GM12878 (cell line): Measurements from ENCODE around the gene DUS3L. TPM values are rescaled to one million over a fixed set of nuclear protein-coding genes. Genes with fewer than 3 reads are reported as not detected.

Experiments used
- CREM ChIP-seq: IDR thresholded peaks from 2 replicates; pipeline ENCODE4 v1.6.1; 2014; ENCODE audit warnings: antibody characterized with exemption, low read depth
- CUX1 ChIP-seq: IDR thresholded peaks from 2 replicates; pipeline ENCODE4 v1.6.1; 2012; ENCODE audit warnings: improper control_type of control experiment, low read depth, low read length; ENCODE audit not compliant: insufficient replicate concordance
- IKZF1 ChIP-seq: fragments of 450-650 bp; conservative IDR thresholded peaks from 2 replicates; pipeline ENCODE4 v1.6.1; 2017; ENCODE audit warnings: antibody characterized with exemption, mild to moderate bottlenecking
- MAX ChIP-seq: IDR thresholded peaks from 2 replicates; pipeline ENCODE4 v1.6.1; 2012; ENCODE audit warnings: low read depth, low read length, improper control_type of control experiment
- MEF2B ChIP-seq: fragments of 450-650 bp; IDR thresholded peaks from 2 replicates; pipeline ENCODE4 v1.6.1; 2018; ENCODE audit warnings: mild to moderate bottlenecking, moderate library complexity; ENCODE audit not compliant: partially characterized antibody, poor library complexity, severe bottlenecking
- NKRF ChIP-seq: fragments of 450-650 bp; conservative IDR thresholded peaks from 2 replicates; pipeline ENCODE4 v1.6.1; 2017; ENCODE audit warnings: mild to moderate bottlenecking, moderate library complexity
- NR2C1 ChIP-seq: fragments of 450-650 bp; IDR thresholded peaks from 2 replicates; pipeline ENCODE4 v1.6.1; 2017; ENCODE audit warnings: antibody characterized with exemption, mild to moderate bottlenecking, moderate library complexity
- NR2F1 ChIP-seq: fragments of 450-650 bp; conservative IDR thresholded peaks from 2 replicates; pipeline ENCODE4 v1.6.1; 2017; ENCODE audit warnings: mild to moderate bottlenecking
- RB1 ChIP-seq: fragments of 450-650 bp; formaldehyde crosslinking; IDR thresholded peaks from 2 replicates; pipeline ENCODE4 v1.6.1; 2017; ENCODE audit warnings: mild to moderate bottlenecking, borderline replicate concordance
- SIN3A ChIP-seq: IDR thresholded peaks from 2 replicates; pipeline ENCODE4 v1.6.1; 2012; ENCODE audit warnings: low read depth, low read length, improper control_type of control experiment
- SMC3 ChIP-seq: IDR thresholded peaks from 2 replicates; pipeline ENCODE4 v1.6.1; 2011; ENCODE audit warnings: low read length, improper control_type of control experiment, borderline replicate concordance
- ZNF274 ChIP-seq: IDR thresholded peaks from one replicate; pipeline ENCODE4 v1.8.0; 2011; ENCODE audit not compliant: insufficient read length, insufficient read depth
- ZNF687 ChIP-seq: fragments of 450-650 bp; IDR thresholded peaks from 2 replicates; pipeline ENCODE4 v1.6.1; 2017; ENCODE audit warnings: mild to moderate bottlenecking, moderate library complexity
- polyA plus RNA-seq, 11 experiments: library from polyadenylated mRNA; depleted of rRNA in 4 of 11; unstranded in 6 of 11; stranded (reverse) in 5 of 11; fragments of >200 nt; fragmentation: Nextera tagmentation in 4 of 11; fragmentation: Illumina TruSeq in 1 of 11; extraction: Ambion mirVana in 4 of 11; extraction: Trizol in 1 of 11; gene quantifications; 1 replicate in 1 of 11; 2 replicates in 10 of 11; pipeline versions ENCODE4 v1.2.1 to v1.2.3, GENCODE V29; 2011 to 2016; ENCODE audit warnings: inconsistent platforms in 2 of 11, missing spikeins in 2 of 11, low read depth in 1 of 11
- total RNA-seq, 4 experiments: library from RNA; depleted of rRNA in 3 of 4; stranded (reverse); fragments of >200 nt in 3 of 4; fragmentation: Illumina TruSeq in 1 of 4; extraction: Trizol in 1 of 4; gene quantifications; 2 replicates each; pipeline versions ENCODE4 v1.2.1 to v1.2.3, GENCODE V29; 2013 to 2021

DUS3L gene
- total and polyA plus RNA-seq, 10 of the 15 experiments (the other 5 are each of a cell fraction or from before 2014, with no cell fraction given) = 0.64 to 47.6 (median 31.1) TPM

- TF ChIP-seq ZNF687 (peak; percentile 91), NR2F1 (peak; percentile 76), MEF2B (peak; percentile 46), IKZF1 (peak; percentile 98), NR2C1 (peak; percentile 98), RB1 (peak; percentile 89; the same call in 1 of the 2 replicates), SIN3A (peak; percentile 87), CUX1 (no peak), MAX (peak; percentile 97), SMC3 (no peak), NKRF (peak; percentile 97), ZNF274 (no peak), CREM (peak; percentile 95)
Observed at GRCh38 chr19:5790559-5791520, at the start of gene DUS3L (continued).
